Kidney epithelial cell (primary cell): Measurements from ENCODE around the gene CD27. TPM values are rescaled to one million over a fixed set of nuclear protein-coding genes. Genes with fewer than 3 reads are reported as not detected.

ENCODE experiments used
- DNase-seq: peaks from one replicate; pipeline ENCODE4 v3.0.0-alpha.2; 2010; ENCODE audit warnings: low read depth
- H3K27me3 ChIP-seq: 2 replicates; pipeline ENCODE4 v1.6.0; 2011; ENCODE audit warnings: low read length; ENCODE audit not compliant: control insufficient read depth, insufficient read depth
- H3K36me3 ChIP-seq: 2 replicates; pipeline ENCODE4 v1.5.1; 2011; ENCODE audit warnings: low read length; ENCODE audit not compliant: control insufficient read depth, insufficient read depth
- H3K4me3 ChIP-seq: 2 replicates; pipeline ENCODE4 v1.5.1; 2011; ENCODE audit warnings: low read depth, mild to moderate bottlenecking, control low read depth, low read length
- CTCF ChIP-seq: IDR thresholded peaks from 2 replicates; pipeline ENCODE4 v1.5.1; 2011; ENCODE audit warnings: mild to moderate bottlenecking, moderate library complexity, low read length, control low read depth, inconsistent platforms; ENCODE audit not compliant: insufficient read depth, poor library complexity, severe bottlenecking
- total RNA-seq: library from RNA; depleted of rRNA; stranded (reverse); fragments of >200 nt; gene quantifications from 2 replicates; pipeline ENCODE4 v1.2.3, GENCODE V29; 2015

CD27 gene
- total RNA-seq, 1 donor from 2014 or later: not detected

GRCh38 chr12:6407236-6407954 is 37.4 kb upstream of the CD27 start:
- H3K27me3 ChIP-seq: no peaks in the 10 kb centered on the region
- H3K36me3 ChIP-seq: no peaks in the 10 kb centered on the region
- no peak overlapping the region for H3K4me3 ChIP-seq
- no peak for TF ChIP-seq CTCF
- no peak for DNase-seq

DNA sequence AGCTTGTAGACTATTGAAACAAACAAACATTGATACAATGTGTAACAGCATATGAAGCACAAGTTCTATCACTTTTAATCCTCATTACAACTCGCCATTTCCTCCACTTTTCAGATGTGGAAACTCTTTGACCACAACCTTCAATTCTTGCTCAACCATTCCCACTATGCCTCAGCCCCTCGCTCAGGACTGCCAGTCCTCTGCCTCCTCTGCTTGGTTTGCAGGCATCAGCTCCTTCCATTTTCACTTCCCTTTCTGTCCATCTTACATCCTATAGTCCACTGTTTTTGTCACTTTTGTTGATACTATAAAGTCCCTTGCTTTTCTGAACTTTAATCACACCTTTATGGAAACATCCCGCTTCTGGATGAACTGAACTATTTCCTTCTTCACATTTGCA is 28.2 kb upstream of the CD27 start:
- H3K27me3 ChIP-seq: no peaks in the 10 kb centered on the region
- H3K36me3 ChIP-seq: no peaks in the 10 kb centered on the region
- no peak overlapping the region for H3K4me3 ChIP-seq
- no peak for DNase-seq
- TF ChIP-seq CTCF: no peak

DNA sequence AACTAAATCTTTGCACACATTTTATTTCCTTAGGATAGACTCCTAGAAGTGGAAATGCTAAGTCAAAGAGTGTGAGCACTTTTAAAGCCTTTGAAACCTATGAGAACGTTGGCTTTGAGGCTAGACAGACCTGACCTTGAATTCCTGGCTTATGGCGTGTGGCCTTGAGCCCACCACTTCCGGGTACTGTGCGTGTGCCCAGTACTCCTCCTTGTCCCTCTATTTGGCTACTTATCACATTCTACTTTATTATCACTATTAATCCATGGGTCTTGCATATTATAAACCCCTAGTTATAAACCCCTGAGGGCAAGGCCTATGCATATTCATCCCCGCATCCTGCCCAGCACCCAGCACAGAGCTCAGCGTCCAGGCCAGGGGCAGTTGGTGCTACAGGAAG is 26.0 kb upstream of the CD27 start:
- no peak for TF ChIP-seq CTCF
- no peak for DNase-seq

GRCh38 chr12:6420364-6420763 is 24.4 kb upstream of the CD27 start:
- DNase-seq: no peak
- no peaks in the 10 kb centered on the region for H3K36me3 ChIP-seq
- no peak overlapping the region for H3K4me3 ChIP-seq
- TF ChIP-seq CTCF: no peak
- H3K27me3 ChIP-seq: no peaks in the 10 kb centered on the region

More for the DNA sequence above, 26.0 kb upstream of the CD27 start:
- no peaks in the 10 kb centered on the region for H3K27me3 ChIP-seq
- no peaks in the 10 kb centered on the region for H3K36me3 ChIP-seq
- H3K4me3 ChIP-seq: no peak overlapping the region

- Histone ChIP-seq H3K27me3 (no peaks in the 10 kb centered on the region), H3K4me3 (no peak overlapping the region)
- DNase-seq: peak; percentile 55
Observed at GRCh38 chr12:6423267-6424007, 21.3 kb upstream of the CD27 start.

More at GRCh38 chr12:6423267-6424007, 21.3 kb upstream of the CD27 start:
- H3K36me3 ChIP-seq: no peaks in the 10 kb centered on the region
- TF ChIP-seq CTCF: peak; percentile 85
